NCI-H82 treated with DMSO at 0.1 percent for 48 hours (cell line): ENCODE data around the gene JAKMIP1.
"Not testable (repeated sequence)": the region's sequence is repeated elsewhere in the genome, so short reads cannot be mapped to it uniquely, and the experiment has no call there.

ENCODE experiments used
- DNase-seq: peaks from one replicate; lab custom pipeline; 2025; ENCODE audit not compliant: unreplicated experiment; lab: John Stamatoyannopoulos, UW

Gene JAKMIP1

GRCh38 chr4:6150046-6150735 lies 50.2 kb downstream of the JAKMIP1 start:
- DNase-seq, result no peak

GRCh38 chr4:6148506-6149205 lies 51.7 kb downstream of the JAKMIP1 start:
- no peak for DNase-seq

GRCh38 chr4:6147441-6147840 lies 52.9 kb downstream of the JAKMIP1 start:
- no peak for DNase-seq

GRCh38 chr4:6143603-6144181 lies 56.7 kb downstream of the JAKMIP1 start:
- no peak for DNase-seq

GRCh38 chr4:6142935-6143602 lies 57.3 kb downstream of the JAKMIP1 start:
- DNase-seq, result no peak

DNA sequence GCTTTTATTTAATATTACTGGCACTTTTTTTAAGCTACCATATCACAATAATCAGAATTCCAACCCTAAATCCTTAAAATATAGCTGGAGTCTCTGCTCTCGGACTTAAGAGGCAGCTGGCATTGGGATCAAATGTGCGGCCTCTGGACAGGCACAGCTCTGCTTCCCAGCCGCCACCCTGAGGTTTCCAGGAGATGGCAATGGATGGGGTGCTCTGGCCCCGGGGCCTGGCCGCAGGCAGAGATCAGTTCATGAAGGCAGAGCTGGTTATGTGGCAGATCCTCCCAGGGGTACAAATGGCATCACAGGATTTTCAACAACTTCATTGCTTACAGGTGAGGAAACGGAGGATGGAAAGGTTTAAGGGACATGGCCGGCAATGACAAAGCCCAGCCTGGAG lies 57.8 kb downstream of the JAKMIP1 start:
- DNase-seq, result no peak

DNA sequence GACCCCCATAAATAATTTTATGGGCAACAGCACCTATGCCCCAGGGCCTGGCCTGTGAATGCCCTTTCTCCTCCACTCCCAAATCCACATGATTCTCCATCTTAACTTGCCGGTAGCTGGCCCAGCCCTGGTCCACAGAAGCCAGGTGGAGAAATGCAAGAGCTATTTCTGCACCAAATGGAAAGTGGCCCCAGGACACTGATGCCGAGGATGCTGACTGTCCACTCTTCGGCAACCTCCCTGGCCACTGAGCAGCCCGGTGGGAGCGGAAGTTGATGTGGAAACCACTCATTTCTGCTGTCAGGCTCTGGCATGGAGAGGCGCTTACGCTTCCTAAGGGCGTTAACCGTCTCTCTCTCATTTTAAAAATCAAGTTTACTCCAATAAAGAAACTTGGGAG lies 58.8 kb downstream of the JAKMIP1 start:
- DNase-seq, result no peak

DNA sequence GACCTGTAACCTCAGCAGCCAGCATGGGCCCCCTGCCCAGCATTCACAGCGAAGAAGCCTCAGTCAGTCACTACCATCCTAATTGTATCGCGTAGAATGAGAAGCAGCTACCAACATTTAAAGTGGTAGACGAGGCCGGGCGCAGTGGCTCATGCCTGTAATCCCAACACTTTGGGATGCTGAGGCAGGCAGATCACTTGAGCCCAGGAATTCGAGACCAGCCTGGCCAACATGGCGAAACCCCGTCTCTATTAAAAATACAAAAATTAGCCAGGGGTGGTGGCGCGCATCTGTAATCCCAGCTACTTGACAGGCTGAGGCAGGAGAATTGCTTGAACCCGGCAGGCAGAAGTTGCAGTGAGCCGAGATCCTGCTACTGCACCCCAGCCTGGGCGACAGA lies 59.3 kb downstream of the JAKMIP1 start:
- not testable (repeated sequence) for DNase-seq

DNA sequence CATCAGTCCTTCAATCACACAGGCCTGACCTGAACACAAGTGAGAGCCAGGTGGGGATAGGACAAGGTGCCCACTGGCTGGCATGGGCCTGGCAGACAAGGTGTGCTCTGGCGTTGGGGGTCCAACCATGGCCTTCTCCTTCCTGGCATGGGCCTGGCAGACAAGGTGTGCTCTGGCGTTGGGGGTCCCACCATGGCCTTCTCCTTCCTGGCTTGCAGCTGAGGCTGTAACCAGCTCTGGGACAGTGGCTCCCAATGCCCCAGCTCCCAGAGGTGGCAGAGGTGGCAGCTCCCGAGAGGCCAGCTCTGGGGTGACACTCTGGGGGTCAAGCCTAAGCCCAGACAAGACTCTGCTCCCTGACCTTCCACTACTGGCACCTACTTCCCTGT lies 62.6 kb downstream of the JAKMIP1 start:
- no peak for DNase-seq

GRCh38 chr4:6137027-6137746 lies 63.2 kb downstream of the JAKMIP1 start:
- DNase-seq, result no peak

GRCh38 chr4:6134612-6135220 lies 65.6 kb downstream of the JAKMIP1 start:
- DNase-seq, result no peak

GRCh38 chr4:6132716-6133115 lies 67.6 kb downstream of the JAKMIP1 start:
- no peak for DNase-seq

GRCh38 chr4:6128221-6128850 lies 72.0 kb downstream of the JAKMIP1 start:
- DNase-seq, result no peak

GRCh38 chr4:6126971-6127745 lies 73.2 kb downstream of the JAKMIP1 start:
- DNase-seq, result no peak

GRCh38 chr4:6125103-6125651 lies 75.2 kb downstream of the JAKMIP1 start:
- no peak for DNase-seq

- DNase-seq, result no peak
Observed at GRCh38 chr4:6124386-6125102, 75.8 kb downstream of the JAKMIP1 start.

- DNase-seq, result no peak
Observed at GRCh38 chr4:6123976-6124375, 76.4 kb downstream of the JAKMIP1 start.

- DNase-seq, result no peak
Observed at GRCh38 chr4:6123541-6123940, 76.8 kb downstream of the JAKMIP1 start.

- DNase-seq, result no peak
Observed at GRCh38 chr4:6123116-6123515, 77.2 kb downstream of the JAKMIP1 start.
